Suprapubic skin (tissue), 4 donors: ENCODE results near the gene MYCBP2. TPM values are rescaled to one million over a fixed set of nuclear protein-coding genes. Genes with fewer than 3 reads are reported as not detected.
"Not testable (repeated sequence)": the region's sequence is repeated elsewhere in the genome, so short reads cannot be mapped to it uniquely, and the experiment has no call there.

Source experiments
- DNase-seq, 2 donors: peaks; one replicate each; pipeline ENCODE4 v3.0.0-alpha.2; 2019; ENCODE audit warnings: low spot score in 2 of 2
- H3K27ac ChIP-seq: fragments of 200-600 bp; sonication (generic); one replicate; pipeline ENCODE4 v1.5.1; 2019
- H3K27me3 ChIP-seq: fragments of 200-600 bp; sonication (generic); one replicate; pipeline ENCODE4 v1.5.1; 2019
- H3K36me3 ChIP-seq: fragments of 200-600 bp; sonication (generic); one replicate; pipeline ENCODE4 v1.5.1; 2019
- H3K4me1 ChIP-seq: fragments of 200-600 bp; sonication (generic); one replicate; pipeline ENCODE4 v1.5.1; 2019
- H3K4me3 ChIP-seq: fragments of 200-600 bp; sonication (generic); one replicate; pipeline ENCODE4 v1.5.1; 2019; ENCODE audit warnings: mild to moderate bottlenecking
- H3K9me3 ChIP-seq: fragments of 200-600 bp; sonication (generic); one replicate; pipeline ENCODE4 v1.5.1; 2019
- CTCF ChIP-seq, 2 donors: fragments of 200-600 bp in 1 of 2; fragments of 450-650 bp in 1 of 2; sonication (generic) in 1 of 2; IDR thresholded peaks; one replicate each; pipeline ENCODE4 v1.5.1; 2016 to 2019; ENCODE audit warnings: antibody characterized with exemption in 2 of 2, mild to moderate bottlenecking in 1 of 2, moderate library complexity in 1 of 2
- EP300 ChIP-seq: sonication (generic); formaldehyde crosslinking; IDR thresholded peaks from one replicate; pipeline ENCODE4 v1.6.1; 2017; ENCODE audit warnings: antibody characterized with exemption
- POLR2A ChIP-seq, 2 donors: fragments of 450-650 bp; IDR thresholded peaks; one replicate each; pipeline ENCODE4 v1.6.1; 2017; ENCODE audit warnings: antibody characterized with exemption in 2 of 2, mild to moderate bottlenecking in 2 of 2, moderate library complexity in 2 of 2
- POLR2AphosphoS5 ChIP-seq, 3 donors: sonication (generic); formaldehyde crosslinking; IDR thresholded peaks; one replicate each; pipeline ENCODE4 v1.6.1; 2017; ENCODE audit warnings: antibody characterized with exemption in 3 of 3
- WGBS: methylation state at CpG from one replicate; pipeline ENCODE4 v1.1.5; 2018; 5-methylcytosine and 5-hydroxymethylcytosine counted together
- total RNA-seq, 4 donors: library from RNA; depleted of rRNA; stranded (reverse); fragments of >200 nt; gene quantifications; one replicate each; pipeline ENCODE4 v1.1.0, GENCODE V29; 2016

Gene MYCBP2
- total RNA-seq, 4 donors from 2014 or later, result 182 to 245 (median 207) TPM

DNA sequence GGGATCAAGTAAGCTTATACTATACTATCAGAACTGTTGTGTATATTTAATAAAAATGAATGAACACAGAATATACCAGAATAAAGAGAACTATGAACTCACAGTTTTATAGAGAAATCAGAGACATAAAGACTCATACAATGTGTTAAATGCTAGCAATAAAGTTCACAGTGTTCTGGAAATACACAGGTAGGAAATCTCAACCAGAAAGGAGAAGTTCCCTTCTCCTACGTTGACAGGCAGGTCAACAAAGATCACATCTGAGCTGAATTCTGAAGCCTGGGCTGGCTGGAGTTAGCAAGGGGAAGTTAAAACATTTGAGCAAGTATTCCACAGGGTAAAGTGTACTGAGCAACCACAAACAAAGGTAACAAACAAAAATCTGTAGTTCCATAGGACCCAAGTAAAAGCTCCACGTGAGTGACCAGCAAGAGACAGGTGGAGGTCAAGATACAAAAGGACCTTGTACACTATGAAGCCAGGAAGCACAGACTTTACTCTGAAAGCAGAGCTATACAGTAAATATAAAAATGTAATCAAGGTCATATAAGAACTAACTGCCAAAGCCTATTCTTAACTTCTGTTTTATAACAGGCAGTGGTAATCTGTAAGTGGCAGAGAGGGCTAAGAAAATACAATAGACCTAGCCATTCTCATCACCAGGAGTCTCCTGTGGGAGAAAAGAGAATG is 312.9 kb downstream of the MYCBP2 start:
- Histone ChIP-seq H3K27me3 (no peaks in the 10 kb centered on the region), H3K27ac (no peak overlapping the region), H3K9me3 (no peaks in the 10 kb centered on the region), H3K36me3 (peaks cover 82% of the 10 kb centered on the region), H3K4me1 (peaks cover 31% of the 10 kb centered on the region), H3K4me3 (no peak overlapping the region)
- no peak for DNase-seq
- TF ChIP-seq EP300, result no peak
- no peak for TF ChIP-seq POLR2A (IDR thresholded peaks at IDR 0.05)
- no peak for TF ChIP-seq POLR2AphosphoS5 (IDR thresholded peaks at IDR 0.05)
- no peak for TF ChIP-seq CTCF (IDR thresholded peaks at IDR 0.05)
- 87% methylated on average over 2 of the region's 2 CpGs for WGBS

DNA sequence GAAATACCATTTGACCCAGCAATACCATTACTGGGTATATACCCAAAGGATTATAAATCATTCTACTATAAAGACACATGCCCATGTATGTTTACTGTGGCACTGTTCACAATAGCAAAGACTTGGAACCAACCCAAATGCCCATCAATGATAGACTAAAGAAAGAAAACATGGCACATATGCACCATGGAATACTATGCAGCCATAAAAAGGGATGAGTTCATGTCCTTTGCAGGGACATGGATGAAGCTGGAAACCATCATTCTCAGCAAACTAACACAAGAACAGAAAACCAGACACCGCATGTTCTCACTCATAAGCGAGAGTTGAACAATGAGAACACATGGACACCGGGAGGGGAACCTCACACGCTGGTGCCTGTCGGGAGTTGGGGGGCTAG is 317.2 kb downstream of the MYCBP2 start:
- H3K27me3 ChIP-seq, H3K27ac ChIP-seq, H3K4me1 ChIP-seq, DNase-seq, H3K4me3 ChIP-seq, H3K9me3 ChIP-seq: not testable (repeated sequence)
- WGBS, result 84% methylated on average over 5 of the region's 5 CpGs
- H3K36me3 ChIP-seq, result peaks cover 74% of the 10 kb centered on the region

- Histone ChIP-seq H3K9me3 (no peaks in the 10 kb centered on the region), H3K36me3 (peaks cover 67% of the 10 kb centered on the region), H3K4me1 (peaks cover 8% of the 10 kb centered on the region), H3K4me3 (no peak overlapping the region), H3K27me3 (no peaks in the 10 kb centered on the region), H3K27ac (no peak overlapping the region)
- TF ChIP-seq CTCF (IDR thresholded peaks at IDR 0.05) (no peak), EP300 (no peak)
- WGBS, result 75% methylated on average over 2 of the region's 2 CpGs
- no peak for DNase-seq
Measured at GRCh38 chr13:77009011-77009410, 317.9 kb downstream of the MYCBP2 start.

GRCh38 chr13:77008337-77008736 is 318.6 kb downstream of the MYCBP2 start:
- H3K27me3 ChIP-seq, DNase-seq, H3K27ac ChIP-seq, H3K4me1 ChIP-seq, H3K9me3 ChIP-seq, H3K4me3 ChIP-seq: not testable (repeated sequence)
- H3K36me3 ChIP-seq, result peaks cover 63% of the 10 kb centered on the region
- 92% methylated on average over 4 of the region's 4 CpGs for WGBS

DNA sequence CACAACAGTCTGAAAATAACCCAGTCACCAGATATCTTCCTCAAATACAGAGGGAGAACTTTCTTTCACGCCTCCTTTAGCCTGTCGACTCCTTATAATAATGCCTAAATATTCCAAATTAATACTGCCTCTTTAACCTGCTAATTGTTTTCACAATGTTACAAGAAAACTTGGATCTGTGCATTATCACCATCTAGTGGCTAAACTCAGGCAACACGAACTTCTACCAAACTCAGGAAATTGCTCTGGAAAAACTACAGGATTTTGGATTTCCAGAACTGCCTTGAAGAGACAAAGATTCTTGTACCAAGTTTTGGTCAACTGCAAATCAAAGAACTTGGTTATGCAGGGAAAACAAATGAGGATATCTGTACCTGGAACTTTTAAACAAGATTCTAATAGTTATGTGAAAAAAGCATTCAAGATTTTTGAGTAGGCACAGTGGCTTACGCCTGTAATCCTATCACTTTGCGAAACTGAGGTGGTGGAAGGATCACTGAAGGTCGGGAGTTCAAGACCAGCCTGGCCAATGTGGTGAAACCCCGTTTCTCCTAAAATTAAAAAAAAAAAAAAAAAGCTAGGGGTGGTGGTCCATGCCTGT is 324.2 kb downstream of the MYCBP2 start:
- DNase-seq, result no peak
- Histone ChIP-seq H3K9me3 (no peaks in the 10 kb centered on the region), H3K4me3 (no peak overlapping the region), H3K36me3 (peaks cover 26% of the 10 kb centered on the region), H3K27me3 (no peaks in the 10 kb centered on the region), H3K27ac (no peak overlapping the region), H3K4me1 (peaks cover 19% of the 10 kb centered on the region)
- peak; percentile 34 to 54 for TF ChIP-seq CTCF (IDR thresholded peaks at IDR 0.05)
- TF ChIP-seq POLR2A (IDR thresholded peaks at IDR 0.05), result no peak
- 62% methylated on average over 7 of the region's 7 CpGs for WGBS

DNA sequence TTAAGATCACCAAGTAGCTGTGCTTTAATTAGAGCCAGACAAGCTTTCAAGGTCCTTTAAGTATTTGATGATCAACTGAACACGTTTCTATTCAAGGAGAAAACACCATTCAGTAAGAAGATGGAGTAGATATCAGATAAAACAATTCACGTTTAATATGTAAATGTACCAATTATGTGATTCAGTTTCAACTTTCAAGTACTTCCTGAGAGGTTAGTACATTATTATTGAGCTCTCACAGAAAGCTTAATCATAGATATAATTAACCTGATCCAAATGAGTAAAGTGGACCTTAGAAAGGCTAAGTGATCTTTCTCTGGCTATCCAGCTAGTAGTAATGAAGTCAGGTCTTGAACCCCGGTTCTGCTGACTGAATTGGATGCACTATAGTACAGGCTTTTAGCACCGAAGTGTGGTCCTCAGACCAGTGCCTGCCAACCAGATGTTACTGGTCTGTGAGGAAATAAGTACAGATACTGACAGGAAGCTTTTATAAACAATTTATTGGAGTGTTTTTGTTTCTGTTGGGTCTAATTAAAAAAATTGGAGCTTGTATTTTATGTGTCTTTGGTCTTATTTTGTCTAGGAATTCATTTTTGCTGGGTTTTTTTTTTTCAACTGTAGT is 324.8 kb downstream of the MYCBP2 start:
- H3K9me3 ChIP-seq, result no peaks in the 10 kb centered on the region
- no peak overlapping the region for H3K4me3 ChIP-seq
- no peak overlapping the region for H3K27ac ChIP-seq
- H3K36me3 ChIP-seq, result peaks cover 22% of the 10 kb centered on the region
- TF ChIP-seq POLR2A (IDR thresholded peaks at IDR 0.05), result no peak
- TF ChIP-seq POLR2AphosphoS5 (IDR thresholded peaks at IDR 0.05), result no peak
- TF ChIP-seq EP300, result no peak
- no peak for TF ChIP-seq CTCF (IDR thresholded peaks at IDR 0.05)
- H3K27me3 ChIP-seq, result no peaks in the 10 kb centered on the region
- H3K4me1 ChIP-seq, result peaks cover 19% of the 10 kb centered on the region
- DNase-seq, result no peak
- 49% methylated on average over 4 of the region's 4 CpGs for WGBS
